GM12878 (cell line): Measurements from ENCODE around the gene ZNF83. TPM values are rescaled to one million over a fixed set of nuclear protein-coding genes. Genes with fewer than 3 reads are reported as not detected.

ENCODE experiments used
- CEBPZ ChIP-seq: fragments of 150-350 bp; IDR thresholded peaks from 2 replicates; pipeline ENCODE4 v1.6.1; 2016; ENCODE audit warnings: low read depth, low read length
- ETV6 ChIP-seq, 2 experiments: fragments of 450-650 bp in 1 of 2; IDR thresholded peaks in 1 of 2; conservative IDR thresholded peaks in 1 of 2; 2 replicates each; pipeline ENCODE4 v1.6.1; 2014; ENCODE audit warnings: antibody characterized with exemption in 1 of 2, borderline replicate concordance in 1 of 2, low read depth in 1 of 2, mild to moderate bottlenecking in 1 of 2, moderate library complexity in 1 of 2
- MTA3 ChIP-seq: IDR thresholded peaks from 2 replicates; pipeline ENCODE4 v1.6.1; 2012; ENCODE audit warnings: low read length, inconsistent platforms, borderline replicate concordance
- NFXL1 ChIP-seq: fragments of 450-650 bp; IDR thresholded peaks from 2 replicates; pipeline ENCODE4 v1.6.1; 2017; ENCODE audit warnings: antibody characterized with exemption, mild to moderate bottlenecking, borderline replicate concordance
- PRDM15 ChIP-seq: fragments of 450-650 bp; formaldehyde crosslinking; IDR thresholded peaks from 2 replicates; pipeline ENCODE4 v1.4.0; 2020; ENCODE audit warnings: mild to moderate bottlenecking, moderate library complexity
- TCF12 ChIP-seq: IDR thresholded peaks from 2 replicates; pipeline ENCODE4 v1.6.1; 2011; ENCODE audit warnings: low read depth, mild to moderate bottlenecking, low read length
- polyA plus RNA-seq, 11 experiments: library from polyadenylated mRNA; depleted of rRNA in 4 of 11; unstranded in 6 of 11; stranded (reverse) in 5 of 11; fragments of >200 nt; fragmentation: Nextera tagmentation in 4 of 11; fragmentation: Illumina TruSeq in 1 of 11; extraction: Ambion mirVana in 4 of 11; extraction: Trizol in 1 of 11; gene quantifications; 1 replicate in 1 of 11; 2 replicates in 10 of 11; pipeline versions ENCODE4 v1.2.1 to v1.2.3, GENCODE V29; 2011 to 2016; ENCODE audit warnings: inconsistent platforms in 2 of 11, missing spikeins in 2 of 11, low read depth in 1 of 11
- total RNA-seq, 4 experiments: library from RNA; depleted of rRNA in 3 of 4; stranded (reverse); fragments of >200 nt in 3 of 4; fragmentation: Illumina TruSeq in 1 of 4; extraction: Trizol in 1 of 4; gene quantifications; 2 replicates each; pipeline versions ENCODE4 v1.2.1 to v1.2.3, GENCODE V29; 2013 to 2021

The ZNF83 gene
- total and polyA plus RNA-seq, 10 of the 15 experiments (the other 5 are each of a cell fraction or from before 2014, with no cell fraction given): 9.9 to 90.1 (median 18.7) TPM

- TF ChIP-seq CEBPZ (no peak), TCF12 (no peak), MTA3 (no peak), NFXL1 (no peak), ETV6 (conservative IDR thresholded peaks at IDR 0.05 in 1 of 2, IDR thresholded peaks at IDR 0.05 in 1 of 2; ENCODE audit: borderline replicate concordance in 1 of 2, low read depth in 1 of 2) (no peak), PRDM15 (CRISPR knock-in tag) (no peak)
Observed at GRCh38 chr19:52621376-52621775, 16.8 kb downstream of the ZNF83 start (continued).
